GM20000 (cell line): ENCODE results near the gene SLC12A3.

Experiments
- DNase-seq: peaks from one replicate; pipeline ENCODE4 v3.0.0; 2012; ENCODE audit warnings: low spot score
- TF ChIP-seq, protein P1 (sequence below): IDR thresholded peaks from 2 replicates; pipeline ENCODE4 v1.5.1; 2012; ENCODE audit warnings: mild to moderate bottlenecking, control low read depth; ENCODE audit errors: extremely low read depth, missing control alignments

SLC12A3 gene

DNA sequence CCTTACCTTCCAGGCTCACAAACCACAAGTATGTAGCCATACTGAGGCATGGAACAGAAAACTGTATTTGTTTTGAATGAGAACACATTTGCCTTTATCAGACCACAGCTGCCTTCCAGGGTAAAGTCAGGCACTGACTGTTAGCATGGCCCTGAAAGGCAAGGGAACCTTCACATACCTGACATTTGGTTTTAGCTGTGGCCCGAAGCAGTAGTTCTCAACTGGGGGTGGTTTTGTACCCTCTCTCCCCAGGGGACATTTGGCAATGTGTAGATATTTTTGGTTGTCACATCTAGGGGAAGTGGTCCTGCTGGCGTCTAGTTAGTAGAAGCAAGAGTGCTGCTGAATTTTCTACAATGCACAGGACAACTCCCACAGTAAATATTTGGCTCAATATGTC is 76.1 kb downstream of the SLC12A3 start:
- TF ChIP-seq, protein P1, sequence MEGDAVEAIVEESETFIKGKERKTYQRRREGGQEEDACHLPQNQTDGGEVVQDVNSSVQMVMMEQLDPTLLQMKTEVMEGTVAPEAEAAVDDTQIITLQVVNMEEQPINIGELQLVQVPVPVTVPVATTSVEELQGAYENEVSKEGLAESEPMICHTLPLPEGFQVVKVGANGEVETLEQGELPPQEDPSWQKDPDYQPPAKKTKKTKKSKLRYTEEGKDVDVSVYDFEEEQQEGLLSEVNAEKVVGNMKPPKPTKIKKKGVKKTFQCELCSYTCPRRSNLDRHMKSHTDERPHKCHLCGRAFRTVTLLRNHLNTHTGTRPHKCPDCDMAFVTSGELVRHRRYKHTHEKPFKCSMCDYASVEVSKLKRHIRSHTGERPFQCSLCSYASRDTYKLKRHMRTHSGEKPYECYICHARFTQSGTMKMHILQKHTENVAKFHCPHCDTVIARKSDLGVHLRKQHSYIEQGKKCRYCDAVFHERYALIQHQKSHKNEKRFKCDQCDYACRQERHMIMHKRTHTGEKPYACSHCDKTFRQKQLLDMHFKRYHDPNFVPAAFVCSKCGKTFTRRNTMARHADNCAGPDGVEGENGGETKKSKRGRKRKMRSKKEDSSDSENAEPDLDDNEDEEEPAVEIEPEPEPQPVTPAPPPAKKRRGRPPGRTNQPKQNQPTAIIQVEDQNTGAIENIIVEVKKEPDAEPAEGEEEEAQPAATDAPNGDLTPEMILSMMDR: no peak
- no peak for DNase-seq

DNA sequence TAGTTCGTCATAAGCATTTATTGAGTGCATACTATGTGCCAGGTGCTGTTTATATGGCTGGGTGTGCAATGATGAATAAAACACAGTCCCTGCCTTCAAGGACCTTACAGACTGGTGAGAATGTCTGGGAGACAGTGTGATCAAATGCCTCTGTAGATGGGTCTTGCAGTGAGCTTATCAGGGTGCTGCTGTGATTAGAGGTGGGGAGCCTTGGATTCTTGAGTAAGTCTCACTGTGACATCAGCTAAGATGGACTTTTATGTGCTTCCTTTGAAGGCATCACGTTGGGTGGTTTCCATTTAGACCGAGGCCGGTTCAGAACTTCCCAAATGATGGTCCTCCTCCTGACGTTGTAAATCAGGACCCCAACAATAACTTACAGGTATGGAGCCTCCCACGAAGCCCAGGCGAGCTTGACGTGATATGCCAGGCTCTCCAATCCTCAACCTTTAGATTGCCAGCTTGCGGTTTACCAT is 76.9 kb downstream of the SLC12A3 start:
- TF ChIP-seq, protein P1: no peak

DNA sequence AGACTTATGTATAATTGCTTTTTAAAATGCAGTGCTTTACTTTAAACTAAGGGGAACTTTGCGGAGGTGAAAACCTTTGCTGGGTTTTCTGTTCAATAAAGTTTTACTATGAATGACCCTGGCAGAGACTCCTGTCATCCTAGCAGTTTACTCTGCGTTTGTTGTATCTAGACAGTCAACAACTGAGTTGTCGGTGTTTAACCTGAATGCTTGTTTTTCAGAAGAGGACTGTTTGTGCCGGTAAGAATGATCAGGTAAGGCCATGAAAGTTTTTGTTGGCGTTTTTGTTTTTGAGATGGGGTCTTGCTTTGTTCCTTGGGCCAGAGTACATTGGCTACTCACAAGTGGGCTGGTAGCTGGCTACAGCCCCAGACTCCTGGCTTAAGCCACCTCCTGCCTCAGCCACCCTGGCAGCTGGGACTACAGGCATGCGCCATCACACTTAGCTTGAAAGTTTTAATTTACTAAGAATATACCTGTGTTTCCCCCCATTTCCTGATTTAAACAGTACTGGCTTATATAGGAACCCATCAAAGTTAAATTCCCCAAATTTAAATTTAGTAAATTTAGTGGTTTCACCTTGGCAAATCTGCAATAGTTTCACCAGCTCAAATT is 78.9 kb downstream of the SLC12A3 start:
- TF ChIP-seq, protein P1: no peak
- no peak for DNase-seq

More for the DNA sequence above, 76.9 kb downstream of the SLC12A3 start:
- DNase-seq: no peak

DNA sequence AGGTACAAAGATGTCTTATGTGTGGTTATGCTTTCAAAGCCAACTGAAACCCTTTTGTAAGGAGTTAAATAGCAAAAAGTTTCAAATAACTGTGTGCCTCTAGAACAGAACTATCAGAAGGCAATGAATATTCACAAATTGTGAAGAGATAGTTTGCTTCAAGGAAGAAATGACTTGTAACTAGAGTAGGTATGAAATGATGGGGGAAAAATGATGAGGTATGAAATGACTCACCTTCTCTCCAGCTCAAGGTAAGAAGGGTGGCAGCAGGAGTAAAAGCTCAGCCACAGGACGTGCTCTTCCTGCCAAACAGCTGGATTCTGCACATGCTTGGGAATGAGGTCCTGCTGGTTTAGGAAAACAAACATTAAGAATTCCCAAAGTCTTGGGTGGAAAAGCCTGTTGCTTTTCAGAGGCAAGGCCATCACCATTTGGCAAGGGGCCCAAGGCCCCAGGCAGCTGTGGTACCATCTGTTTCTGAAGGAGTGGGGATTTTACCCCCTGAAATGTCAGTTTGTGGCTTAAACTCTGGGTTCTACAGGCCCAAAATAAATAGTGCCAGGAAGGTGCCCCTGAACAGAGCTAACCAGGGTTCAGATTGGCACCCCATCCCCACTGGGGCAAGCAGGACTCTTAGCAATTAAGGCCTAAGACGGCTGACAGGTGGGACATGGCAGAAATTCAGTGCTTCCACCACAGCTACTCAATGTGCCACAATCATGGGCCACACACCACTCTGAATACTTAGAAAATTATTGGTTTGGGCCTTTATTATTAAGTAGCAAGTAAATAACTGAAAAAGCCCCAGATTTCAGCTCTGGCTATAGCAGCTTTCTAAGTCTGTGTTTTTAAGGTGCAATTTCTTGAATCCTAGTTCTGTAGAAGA is 80.2 kb downstream of the SLC12A3 start:
- DNase-seq: no peak
- TF ChIP-seq, protein P1: no peak

- TF ChIP-seq, protein P1: no peak
- no peak for DNase-seq
Observed at GRCh38 chr16:56945847-56946527, 81.0 kb downstream of the SLC12A3 start.

DNA sequence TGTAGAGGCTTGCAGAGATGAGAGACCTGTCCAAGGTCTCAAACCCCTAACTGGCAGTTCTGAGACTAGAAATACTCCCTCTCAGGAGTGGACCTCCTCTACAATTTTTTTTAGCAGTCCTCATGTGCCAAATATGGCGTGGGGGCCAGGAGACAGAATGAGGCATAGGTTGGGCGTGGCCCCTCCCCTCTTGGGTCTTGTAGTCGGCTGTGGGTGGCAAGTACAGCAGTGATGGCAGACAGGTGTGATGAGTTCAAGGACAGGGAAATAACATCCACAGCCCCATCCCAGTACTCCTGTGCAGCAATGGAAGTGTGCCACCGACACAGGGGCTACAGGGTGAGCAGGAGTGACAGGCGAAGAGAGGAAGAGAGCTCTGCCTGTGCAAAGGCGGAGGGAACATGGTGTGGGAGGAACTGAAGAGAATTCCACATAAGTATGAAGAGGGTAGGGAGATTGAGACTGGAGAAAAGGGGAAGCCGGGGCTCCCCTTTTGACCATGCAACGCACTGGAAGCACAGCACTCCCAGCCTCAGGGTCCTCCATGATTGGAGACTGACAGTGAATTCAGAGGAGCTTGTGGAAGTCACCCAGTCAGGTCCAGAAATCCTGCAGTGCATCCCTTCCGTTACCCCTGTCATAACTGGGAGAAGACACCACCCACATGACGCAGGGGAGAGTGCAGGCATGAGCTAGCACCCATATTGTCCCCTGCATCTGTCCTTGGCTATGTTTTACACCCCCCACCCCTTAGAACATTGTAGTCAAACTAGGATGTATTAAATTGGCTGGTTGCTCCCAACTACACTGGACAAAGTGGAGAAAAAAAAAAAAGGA is 82.0 kb downstream of the SLC12A3 start:
- TF ChIP-seq, protein P1: no peak
- DNase-seq: no peak
